ENCODE results near the gene ARHGAP18.

DNA sequence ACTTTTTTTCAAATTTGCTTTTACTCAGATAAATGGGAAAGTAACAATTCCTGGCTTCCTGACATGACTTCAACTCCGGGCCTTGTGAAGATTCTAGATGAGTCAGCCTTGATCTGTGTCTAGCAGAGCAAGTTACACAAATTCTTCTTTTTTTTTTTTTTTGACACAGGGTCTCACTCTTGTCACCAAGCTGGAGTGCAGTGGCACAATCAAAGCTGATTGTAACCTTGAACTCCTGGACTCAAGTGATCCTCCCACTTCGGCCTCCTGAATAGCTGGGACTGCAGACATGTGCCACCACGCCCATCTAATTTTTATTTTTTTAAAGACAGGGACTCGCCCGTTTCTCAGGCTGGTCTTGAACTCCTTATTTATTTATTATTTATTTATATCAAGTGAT is 7.3 kb upstream of the ARHGAP18 start:
- TF ChIP-seq, protein P1, sequence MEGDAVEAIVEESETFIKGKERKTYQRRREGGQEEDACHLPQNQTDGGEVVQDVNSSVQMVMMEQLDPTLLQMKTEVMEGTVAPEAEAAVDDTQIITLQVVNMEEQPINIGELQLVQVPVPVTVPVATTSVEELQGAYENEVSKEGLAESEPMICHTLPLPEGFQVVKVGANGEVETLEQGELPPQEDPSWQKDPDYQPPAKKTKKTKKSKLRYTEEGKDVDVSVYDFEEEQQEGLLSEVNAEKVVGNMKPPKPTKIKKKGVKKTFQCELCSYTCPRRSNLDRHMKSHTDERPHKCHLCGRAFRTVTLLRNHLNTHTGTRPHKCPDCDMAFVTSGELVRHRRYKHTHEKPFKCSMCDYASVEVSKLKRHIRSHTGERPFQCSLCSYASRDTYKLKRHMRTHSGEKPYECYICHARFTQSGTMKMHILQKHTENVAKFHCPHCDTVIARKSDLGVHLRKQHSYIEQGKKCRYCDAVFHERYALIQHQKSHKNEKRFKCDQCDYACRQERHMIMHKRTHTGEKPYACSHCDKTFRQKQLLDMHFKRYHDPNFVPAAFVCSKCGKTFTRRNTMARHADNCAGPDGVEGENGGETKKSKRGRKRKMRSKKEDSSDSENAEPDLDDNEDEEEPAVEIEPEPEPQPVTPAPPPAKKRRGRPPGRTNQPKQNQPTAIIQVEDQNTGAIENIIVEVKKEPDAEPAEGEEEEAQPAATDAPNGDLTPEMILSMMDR (IDR thresholded peaks at IDR 0.05; ENCODE audit: insufficient read depth, low read depth, low read length), result no peak
- TF ChIP-seq EZH2 (IDR thresholded peaks at IDR 0.05; ENCODE audit: insufficient read depth, low read length), result no peak
